ENCODE results near the gene ABCA6.

DNA sequence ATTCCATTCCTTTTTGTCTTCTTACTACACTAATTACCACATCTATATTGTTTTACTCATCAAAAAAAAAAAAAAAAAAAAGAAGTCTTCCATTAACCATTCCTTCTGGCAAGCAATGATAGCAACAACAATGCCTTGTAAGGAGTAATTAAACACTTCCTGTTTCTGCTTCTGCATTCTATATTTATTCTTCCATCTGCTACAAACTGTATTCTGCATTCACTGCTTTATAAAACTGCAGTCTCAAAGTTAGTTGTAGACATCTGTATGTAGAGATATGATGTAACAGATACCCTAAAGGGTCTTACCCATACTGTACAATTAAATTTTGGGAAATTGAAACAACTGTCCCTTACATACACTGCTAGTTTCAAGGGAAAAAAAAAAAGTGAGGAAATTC, 28.7 kb upstream of the ABCA6 start:
- no peak for TF ChIP-seq EZH2 (IDR thresholded peaks at IDR 0.05; ENCODE audit: insufficient read depth, poor library complexity, severe bottlenecking)
- no peak for TF ChIP-seq EZH2phosphoT487 (IDR thresholded peaks at IDR 0.05; ENCODE audit: insufficient read depth, low read depth)

Measured in GM23248 (cell line).